T-helper 9 cell (primary cell): ENCODE results near the gene RALGPS2.
"Not testable (repeated sequence)": the region's sequence is repeated elsewhere in the genome, so short reads cannot be mapped to it uniquely, and the experiment has no call there.

ENCODE experiments used
- DNase-seq: peaks from one replicate; pipeline ENCODE4 v3.0.0-alpha.2; 2020

The RALGPS2 gene

GRCh38 chr1:178946855-178947676, 222.0 kb downstream of the RALGPS2 start:
- DNase-seq: no peak

- no peak for DNase-seq
These were observed 222.6 kb downstream of the RALGPS2 start for GRCh38 chr1:178947677-178947981.

GRCh38 chr1:178948676-178949075, 223.6 kb downstream of the RALGPS2 start:
- DNase-seq: no peak

GRCh38 chr1:178949866-178950265, 224.8 kb downstream of the RALGPS2 start:
- not testable (repeated sequence) for DNase-seq

- DNase-seq: no peak
These were observed 226.6 kb downstream of the RALGPS2 start for GRCh38 chr1:178951600-178951999.

GRCh38 chr1:178953034-178953433, 228.0 kb downstream of the RALGPS2 start:
- no peak for DNase-seq

GRCh38 chr1:178953538-178954324, 228.7 kb downstream of the RALGPS2 start:
- no peak for DNase-seq

- no peak for DNase-seq
These were observed 229.3 kb downstream of the RALGPS2 start for GRCh38 chr1:178954325-178954690.

- no peak for DNase-seq
These were observed 229.9 kb downstream of the RALGPS2 start for GRCh38 chr1:178954937-178955336.

GRCh38 chr1:178955391-178955954, 230.4 kb downstream of the RALGPS2 start:
- no peak for DNase-seq

GRCh38 chr1:178958491-178958890, 233.4 kb downstream of the RALGPS2 start:
- no peak for DNase-seq

GRCh38 chr1:178959543-178960460, 234.8 kb downstream of the RALGPS2 start:
- no peak for DNase-seq

- DNase-seq: no peak
These were observed 235.6 kb downstream of the RALGPS2 start for GRCh38 chr1:178960482-178961240.

- DNase-seq: no peak
These were observed 236.3 kb downstream of the RALGPS2 start for GRCh38 chr1:178961331-178961730.

- no peak for DNase-seq
These were observed 236.8 kb downstream of the RALGPS2 start for GRCh38 chr1:178961868-178962267.

- DNase-seq: no peak
These were observed 238.0 kb downstream of the RALGPS2 start for GRCh38 chr1:178962853-178963711.

- no peak for DNase-seq
These were observed 239.7 kb downstream of the RALGPS2 start for GRCh38 chr1:178964469-178965330.

GRCh38 chr1:178966312-178966711, 241.3 kb downstream of the RALGPS2 start:
- no peak for DNase-seq

- DNase-seq: no peak
These were observed 244.4 kb downstream of the RALGPS2 start for GRCh38 chr1:178969226-178969987.
